Measurements from ENCODE around the gene AP1M1.
A peak's percentile ranks its signal among the peaks of the same experiment; 100 is the strongest.

AP1M1 gene

GRCh38 chr19:16227837-16228636 lies 30.3 kb downstream of the AP1M1 start:
- no peak overlapping the region for H3K27ac Mint-ChIP-seq
- H3K4me3 Mint-ChIP-seq = no peak overlapping the region
- H3K27me3 Mint-ChIP-seq (ENCODE audit: low read depth) = no peaks in the 10 kb centered on the region
- H3K4me1 Mint-ChIP-seq (ENCODE audit: low read depth) = no peaks in the 10 kb centered on the region
- no peaks in the 10 kb centered on the region for H3K9me3 Mint-ChIP-seq
- peaks cover 17% of the 10 kb centered on the region for H3K36me3 Mint-ChIP-seq (ENCODE audit: low read depth)

GRCh38 chr19:16228637-16229321 lies 31.1 kb downstream of the AP1M1 start:
- Mint-ChIP-seq H3K27me3 (ENCODE audit: low read depth) (no peaks in the 10 kb centered on the region), H3K4me3 (no peak overlapping the region), H3K4me1 (ENCODE audit: low read depth) (no peaks in the 10 kb centered on the region), H3K36me3 (ENCODE audit: low read depth) (peaks cover 14% of the 10 kb centered on the region), H3K27ac (no peak overlapping the region), H3K9me3 (no peaks in the 10 kb centered on the region)

- Mint-ChIP-seq H3K4me1 (ENCODE audit: low read depth) (no peaks in the 10 kb centered on the region), H3K27me3 (ENCODE audit: low read depth) (no peaks in the 10 kb centered on the region), H3K4me3 (no peak overlapping the region), H3K36me3 (ENCODE audit: low read depth) (peaks cover 16% of the 10 kb centered on the region), H3K9me3 (no peaks in the 10 kb centered on the region), H3K27ac (no peak overlapping the region)
Observed at GRCh38 chr19:16229322-16229641, 31.6 kb downstream of the AP1M1 start.

GRCh38 chr19:16232127-16232526 lies 34.4 kb downstream of the AP1M1 start:
- no peak overlapping the region for H3K4me3 Mint-ChIP-seq
- H3K36me3 Mint-ChIP-seq (ENCODE audit: low read depth) = peaks cover 32% of the 10 kb centered on the region
- peak overlapping the region; percentile 14 for H3K27ac Mint-ChIP-seq
- no peaks in the 10 kb centered on the region for H3K27me3 Mint-ChIP-seq (ENCODE audit: low read depth)
- peaks cover 6% of the 10 kb centered on the region for H3K4me1 Mint-ChIP-seq (ENCODE audit: low read depth)
- H3K9me3 Mint-ChIP-seq = no peaks in the 10 kb centered on the region

- H3K36me3 Mint-ChIP-seq (ENCODE audit: low read depth) = peaks cover 32% of the 10 kb centered on the region
- peaks cover 6% of the 10 kb centered on the region for H3K4me1 Mint-ChIP-seq (ENCODE audit: low read depth)
- H3K4me3 Mint-ChIP-seq = no peak overlapping the region
- H3K27me3 Mint-ChIP-seq (ENCODE audit: low read depth) = no peaks in the 10 kb centered on the region
- H3K9me3 Mint-ChIP-seq = no peaks in the 10 kb centered on the region
- H3K27ac Mint-ChIP-seq = no peak overlapping the region
Observed at GRCh38 chr19:16232568-16232967, 34.9 kb downstream of the AP1M1 start.

- H3K4me1 Mint-ChIP-seq (ENCODE audit: low read depth) = peaks cover 9% of the 10 kb centered on the region
- no peak overlapping the region for H3K27ac Mint-ChIP-seq
- H3K36me3 Mint-ChIP-seq (ENCODE audit: low read depth) = peaks cover 36% of the 10 kb centered on the region
- H3K9me3 Mint-ChIP-seq = no peaks in the 10 kb centered on the region
- no peaks in the 10 kb centered on the region for H3K27me3 Mint-ChIP-seq (ENCODE audit: low read depth)
- no peak overlapping the region for H3K4me3 Mint-ChIP-seq
Observed at GRCh38 chr19:16233081-16233776, 35.5 kb downstream of the AP1M1 start.

GRCh38 chr19:16233836-16234551 lies 36.3 kb downstream of the AP1M1 start:
- H3K4me1 Mint-ChIP-seq (ENCODE audit: low read depth) = peaks cover 10% of the 10 kb centered on the region
- H3K36me3 Mint-ChIP-seq (ENCODE audit: low read depth) = peaks cover 36% of the 10 kb centered on the region
- no peak overlapping the region for H3K4me3 Mint-ChIP-seq
- H3K9me3 Mint-ChIP-seq = no peaks in the 10 kb centered on the region
- no peaks in the 10 kb centered on the region for H3K27me3 Mint-ChIP-seq (ENCODE audit: low read depth)
- no peak overlapping the region for H3K27ac Mint-ChIP-seq

- H3K27me3 Mint-ChIP-seq (ENCODE audit: low read depth) = no peaks in the 10 kb centered on the region
- no peaks in the 10 kb centered on the region for H3K9me3 Mint-ChIP-seq
- peaks cover 10% of the 10 kb centered on the region for H3K4me1 Mint-ChIP-seq (ENCODE audit: low read depth)
- no peak overlapping the region for H3K4me3 Mint-ChIP-seq
- H3K36me3 Mint-ChIP-seq (ENCODE audit: low read depth) = peaks cover 32% of the 10 kb centered on the region
- H3K27ac Mint-ChIP-seq = no peak overlapping the region
Observed at GRCh38 chr19:16234552-16235445, 37.1 kb downstream of the AP1M1 start.

- Mint-ChIP-seq H3K9me3 (no peaks in the 10 kb centered on the region), H3K4me1 (ENCODE audit: low read depth) (peaks cover 10% of the 10 kb centered on the region), H3K27ac (peak overlapping the region; percentile 8), H3K4me3 (no peak overlapping the region), H3K27me3 (ENCODE audit: low read depth) (no peaks in the 10 kb centered on the region), H3K36me3 (ENCODE audit: low read depth) (peaks cover 30% of the 10 kb centered on the region)
Observed at GRCh38 chr19:16235811-16236652, 38.3 kb downstream of the AP1M1 start.

GRCh38 chr19:16244091-16244490 lies 46.4 kb downstream of the AP1M1 start:
- Mint-ChIP-seq H3K36me3 (ENCODE audit: low read depth) (peaks cover 6% of the 10 kb centered on the region), H3K27ac (peak overlapping the region; percentile 74), H3K4me1 (ENCODE audit: low read depth) (peaks cover 17% of the 10 kb centered on the region), H3K27me3 (ENCODE audit: low read depth) (peaks cover 17% of the 10 kb centered on the region), H3K4me3 (peak overlapping the region; percentile 33), H3K9me3 (peaks cover 5% of the 10 kb centered on the region)

GRCh38 chr19:16247353-16248182 lies 49.9 kb downstream of the AP1M1 start:
- Mint-ChIP-seq H3K36me3 (ENCODE audit: low read depth) (peaks cover 5% of the 10 kb centered on the region), H3K4me1 (ENCODE audit: low read depth) (peaks cover 15% of the 10 kb centered on the region), H3K27ac (peak overlapping the region; percentile 10), H3K9me3 (peaks cover 5% of the 10 kb centered on the region), H3K4me3 (peak overlapping the region; percentile 23), H3K27me3 (ENCODE audit: low read depth) (peaks cover 17% of the 10 kb centered on the region)

GRCh38 chr19:16248380-16249023 lies 50.8 kb downstream of the AP1M1 start:
- peaks cover 5% of the 10 kb centered on the region for H3K9me3 Mint-ChIP-seq
- peaks cover 15% of the 10 kb centered on the region for H3K4me1 Mint-ChIP-seq (ENCODE audit: low read depth)
- peaks cover 17% of the 10 kb centered on the region for H3K27me3 Mint-ChIP-seq (ENCODE audit: low read depth)
- H3K4me3 Mint-ChIP-seq = no peak overlapping the region
- H3K27ac Mint-ChIP-seq = no peak overlapping the region
- H3K36me3 Mint-ChIP-seq (ENCODE audit: low read depth) = peaks cover 5% of the 10 kb centered on the region
